Esophagus squamous epithelium (tissue), 4 donors: ENCODE results near the gene ZNF488.

Source experiments
- CTCF ChIP-seq, 6 experiments: fragments of 450-650 bp in 4 of 6; fragments of 200-600 bp in 2 of 6; sonication (generic) in 2 of 6; IDR thresholded peaks; one replicate each; pipeline ENCODE4 v1.5.1; 2016 to 2019; ENCODE audit warnings: antibody characterized with exemption in 6 of 6, mild to moderate bottlenecking in 4 of 6, moderate library complexity in 4 of 6
- POLR2A ChIP-seq, 4 donors: fragments of 450-650 bp; IDR thresholded peaks; one replicate each; pipeline ENCODE4 v1.6.1; 2017; ENCODE audit warnings: antibody characterized with exemption in 4 of 4, mild to moderate bottlenecking in 4 of 4, moderate library complexity in 3 of 4

- TF ChIP-seq POLR2A (IDR thresholded peaks at IDR 0.05) (no peak), CTCF (IDR thresholded peaks at IDR 0.05) (no peak)
Observed at GRCh38 chr10:47331954-47332353, 52.1 kb downstream of the ZNF488 start.
